ENCODE results near the gene VSTM4.

Gene VSTM4

DNA sequence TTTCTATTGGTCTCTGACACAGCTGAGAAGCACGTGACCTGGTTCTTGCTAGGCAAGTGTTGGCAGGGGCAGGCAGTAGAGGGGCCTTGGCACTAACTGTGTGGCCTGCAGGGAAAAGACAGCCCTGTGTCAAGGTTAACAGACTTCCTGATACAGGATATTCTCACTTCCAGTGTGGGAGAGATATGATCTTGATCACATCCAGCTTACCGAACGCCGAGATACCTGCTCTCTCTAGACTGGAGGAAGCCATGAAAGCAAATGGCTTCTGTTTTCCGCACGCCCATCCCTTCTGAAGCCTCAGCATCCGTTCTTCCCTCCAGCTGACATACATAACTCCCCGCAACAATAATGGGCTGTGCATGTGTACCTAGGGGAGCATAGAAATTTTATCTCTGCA, 79.4 kb downstream of the VSTM4 start:
- Histone ChIP-seq H3K4me3 (ENCODE audit: low read length in 2 of 2) (no peak overlapping the region), H3K27me3 (ENCODE audit: control insufficient read depth in 2 of 2, insufficient read depth in 2 of 2, low read length in 2 of 2) (no peaks in the 10 kb centered on the region), H3K9ac (ENCODE audit: low read depth in 1 of 2, low read length in 2 of 2) (no peak overlapping the region), H3K4me1 (ENCODE audit: control insufficient read depth in 2 of 2, insufficient read depth in 2 of 2, low read length in 2 of 2) (no peaks in the 10 kb centered on the region), H3K9me3 (ENCODE audit: control insufficient read depth in 2 of 2, low read length in 2 of 2) (no peaks in the 10 kb centered on the region), H3K27ac (ENCODE audit: low read depth in 2 of 2, low read length in 2 of 2) (no peak overlapping the region), H3K36me3 (ENCODE audit: control insufficient read depth in 2 of 2, insufficient read depth in 2 of 2, low read length in 2 of 2) (no peaks in the 10 kb centered on the region)

DNA sequence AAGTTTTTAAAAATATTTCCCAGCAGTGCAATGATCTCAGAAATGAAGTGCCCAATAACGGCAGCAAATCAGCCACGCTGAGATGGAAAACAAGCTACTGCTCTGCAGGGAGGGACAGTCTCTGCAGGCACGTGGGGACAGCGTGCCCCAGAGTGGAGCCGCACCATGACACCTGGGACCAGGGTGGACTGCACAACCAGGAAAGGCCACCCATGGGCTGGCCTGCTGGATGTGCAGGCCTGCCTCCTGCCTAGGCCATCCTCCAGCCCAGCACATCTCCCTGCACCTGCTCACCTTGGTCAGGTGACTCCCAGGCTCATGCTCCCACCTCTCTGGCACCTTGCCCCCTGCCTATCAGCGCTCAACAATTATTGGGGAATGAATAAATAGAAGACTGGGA, 80.4 kb downstream of the VSTM4 start:
- Histone ChIP-seq H3K4me3 (ENCODE audit: low read length in 2 of 2) (no peak overlapping the region), H3K9ac (ENCODE audit: low read depth in 1 of 2, low read length in 2 of 2) (no peak overlapping the region), H3K27me3 (ENCODE audit: control insufficient read depth in 2 of 2, insufficient read depth in 2 of 2, low read length in 2 of 2) (no peaks in the 10 kb centered on the region), H3K4me1 (ENCODE audit: control insufficient read depth in 2 of 2, insufficient read depth in 2 of 2, low read length in 2 of 2) (no peaks in the 10 kb centered on the region), H3K27ac (ENCODE audit: low read depth in 2 of 2, low read length in 2 of 2) (no peak overlapping the region), H3K36me3 (ENCODE audit: control insufficient read depth in 2 of 2, insufficient read depth in 2 of 2, low read length in 2 of 2) (no peaks in the 10 kb centered on the region), H3K9me3 (ENCODE audit: control insufficient read depth in 2 of 2, low read length in 2 of 2) (no peaks in the 10 kb centered on the region)

DNA sequence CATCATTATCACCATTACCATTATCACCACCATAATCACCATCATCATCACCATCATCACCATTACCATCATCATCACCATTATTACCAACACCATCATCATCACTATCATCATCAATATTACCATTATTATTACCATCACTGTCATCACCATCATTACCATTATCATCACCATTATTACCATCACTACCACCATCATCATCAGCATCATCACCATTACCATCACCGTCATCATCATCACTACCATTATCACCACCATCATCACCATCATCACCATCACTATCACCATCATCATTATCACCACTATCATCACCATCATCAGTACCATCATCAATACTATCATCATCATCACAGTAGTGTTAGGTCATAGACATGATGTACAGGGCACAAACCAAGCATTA, 81.4 kb downstream of the VSTM4 start:
- no peak overlapping the region for H3K4me3 ChIP-seq (ENCODE audit: low read length in 2 of 2)
- no peaks in the 10 kb centered on the region for H3K4me1 ChIP-seq (ENCODE audit: control insufficient read depth in 2 of 2, insufficient read depth in 2 of 2, low read length in 2 of 2)
- H3K36me3 ChIP-seq (ENCODE audit: control insufficient read depth in 2 of 2, insufficient read depth in 2 of 2, low read length in 2 of 2), result no peaks in the 10 kb centered on the region
- H3K9me3 ChIP-seq (ENCODE audit: control insufficient read depth in 2 of 2, low read length in 2 of 2), result no peaks in the 10 kb centered on the region
- H3K27ac ChIP-seq (ENCODE audit: low read depth in 2 of 2, low read length in 2 of 2), result no peak overlapping the region
- no peak overlapping the region for H3K9ac ChIP-seq (ENCODE audit: low read depth in 1 of 2, low read length in 2 of 2)
- no peaks in the 10 kb centered on the region for H3K27me3 ChIP-seq (ENCODE audit: control insufficient read depth in 2 of 2, insufficient read depth in 2 of 2, low read length in 2 of 2)

GRCh38 chr10:49029666-49030065, 85.7 kb downstream of the VSTM4 start:
- H3K27ac ChIP-seq (ENCODE audit: low read depth in 2 of 2, low read length in 2 of 2), result no peak overlapping the region
- H3K36me3 ChIP-seq (ENCODE audit: control insufficient read depth in 2 of 2, insufficient read depth in 2 of 2, low read length in 2 of 2), result no peaks in the 10 kb centered on the region
- H3K9ac ChIP-seq (ENCODE audit: low read depth in 1 of 2, low read length in 2 of 2), result no peak overlapping the region
- no peaks in the 10 kb centered on the region for H3K9me3 ChIP-seq (ENCODE audit: control insufficient read depth in 2 of 2, low read length in 2 of 2)
- no peak overlapping the region for H3K4me3 ChIP-seq (ENCODE audit: low read length in 2 of 2)
- H3K4me1 ChIP-seq (ENCODE audit: control insufficient read depth in 2 of 2, insufficient read depth in 2 of 2, low read length in 2 of 2), result no peaks in the 10 kb centered on the region
- no peaks in the 10 kb centered on the region for H3K27me3 ChIP-seq (ENCODE audit: control insufficient read depth in 2 of 2, insufficient read depth in 2 of 2, low read length in 2 of 2)

- H3K4me3 ChIP-seq (ENCODE audit: low read length in 2 of 2), result no peak overlapping the region
- no peaks in the 10 kb centered on the region for H3K36me3 ChIP-seq (ENCODE audit: control insufficient read depth in 2 of 2, insufficient read depth in 2 of 2, low read length in 2 of 2)
- no peak overlapping the region for H3K27ac ChIP-seq (ENCODE audit: low read depth in 2 of 2, low read length in 2 of 2)
- no peaks in the 10 kb centered on the region for H3K27me3 ChIP-seq (ENCODE audit: control insufficient read depth in 2 of 2, insufficient read depth in 2 of 2, low read length in 2 of 2)
- no peaks in the 10 kb centered on the region for H3K9me3 ChIP-seq (ENCODE audit: control insufficient read depth in 2 of 2, low read length in 2 of 2)
- no peak overlapping the region for H3K9ac ChIP-seq (ENCODE audit: low read depth in 1 of 2, low read length in 2 of 2)
- H3K4me1 ChIP-seq (ENCODE audit: control insufficient read depth in 2 of 2, insufficient read depth in 2 of 2, low read length in 2 of 2), result no peaks in the 10 kb centered on the region
Measured at GRCh38 chr10:49028639-49029038, 86.7 kb downstream of the VSTM4 start.

DNA sequence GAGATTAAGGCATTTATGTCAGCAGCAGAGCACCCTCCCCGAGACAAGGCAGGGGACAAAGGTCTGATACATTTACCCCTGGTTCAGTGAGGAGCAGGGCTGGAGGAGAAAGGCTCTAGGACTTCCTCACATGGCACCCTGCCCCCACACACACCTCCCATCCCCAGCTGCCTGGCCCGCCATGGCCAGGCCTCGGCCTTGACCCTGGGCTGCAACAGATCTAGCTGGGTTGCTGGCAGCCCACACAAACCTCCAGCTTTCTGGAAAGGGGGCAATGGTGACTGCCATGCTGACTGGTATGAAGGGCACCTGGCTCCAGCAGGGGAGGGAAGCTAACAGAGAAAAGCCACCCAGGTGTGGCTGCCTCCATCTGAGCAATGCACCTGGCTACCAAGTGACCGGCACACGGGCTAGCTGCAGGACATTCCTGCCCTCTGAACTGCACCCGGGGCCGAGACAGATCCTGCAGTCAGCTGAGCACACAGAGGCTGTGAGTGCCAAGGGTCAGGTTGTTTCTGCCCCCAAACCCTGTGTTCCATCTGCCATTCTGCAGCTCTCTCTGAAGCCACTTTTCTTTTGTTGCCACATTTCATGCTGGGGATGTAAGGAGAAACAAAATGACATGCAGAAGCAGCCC, 89.9 kb downstream of the VSTM4 start:
- no peaks in the 10 kb centered on the region for H3K27me3 ChIP-seq (ENCODE audit: control insufficient read depth in 2 of 2, insufficient read depth in 2 of 2, low read length in 2 of 2)
- no peaks in the 10 kb centered on the region for H3K4me1 ChIP-seq (ENCODE audit: control insufficient read depth in 2 of 2, insufficient read depth in 2 of 2, low read length in 2 of 2)
- no peaks in the 10 kb centered on the region for H3K9me3 ChIP-seq (ENCODE audit: control insufficient read depth in 2 of 2, low read length in 2 of 2)
- no peak overlapping the region for H3K9ac ChIP-seq (ENCODE audit: low read depth in 1 of 2, low read length in 2 of 2)
- no peaks in the 10 kb centered on the region for H3K36me3 ChIP-seq (ENCODE audit: control insufficient read depth in 2 of 2, insufficient read depth in 2 of 2, low read length in 2 of 2)
- H3K4me3 ChIP-seq (ENCODE audit: low read length in 2 of 2), result no peak overlapping the region
- H3K27ac ChIP-seq (ENCODE audit: low read depth in 2 of 2, low read length in 2 of 2), result no peak overlapping the region

- Histone ChIP-seq H3K9me3 (ENCODE audit: control insufficient read depth in 2 of 2, low read length in 2 of 2) (no peaks in the 10 kb centered on the region), H3K4me3 (ENCODE audit: low read length in 2 of 2) (no peak overlapping the region), H3K4me1 (ENCODE audit: control insufficient read depth in 2 of 2, insufficient read depth in 2 of 2, low read length in 2 of 2) (no peaks in the 10 kb centered on the region), H3K9ac (ENCODE audit: low read depth in 1 of 2, low read length in 2 of 2) (no peak overlapping the region), H3K36me3 (ENCODE audit: control insufficient read depth in 2 of 2, insufficient read depth in 2 of 2, low read length in 2 of 2) (no peaks in the 10 kb centered on the region), H3K27me3 (ENCODE audit: control insufficient read depth in 2 of 2, insufficient read depth in 2 of 2, low read length in 2 of 2) (no peaks in the 10 kb centered on the region), H3K27ac (ENCODE audit: low read depth in 2 of 2, low read length in 2 of 2) (peak overlapping the region; percentile 40 to 41)
Measured at GRCh38 chr10:49024484-49024883, 90.8 kb downstream of the VSTM4 start.

- peak overlapping the region; percentile 40 to 41 for H3K27ac ChIP-seq (ENCODE audit: low read depth in 2 of 2, low read length in 2 of 2)
- peak overlapping the region in 1 of 2 donors; percentile 36 for H3K9ac ChIP-seq (ENCODE audit: low read depth in 1 of 2, low read length in 2 of 2)
- no peaks in the 10 kb centered on the region for H3K27me3 ChIP-seq (ENCODE audit: control insufficient read depth in 2 of 2, insufficient read depth in 2 of 2, low read length in 2 of 2)
- H3K9me3 ChIP-seq (ENCODE audit: control insufficient read depth in 2 of 2, low read length in 2 of 2), result no peaks in the 10 kb centered on the region
- peaks cover 0 to 2% of the 10 kb centered on the region in 2 donors for H3K36me3 ChIP-seq (ENCODE audit: control insufficient read depth in 2 of 2, insufficient read depth in 2 of 2, low read length in 2 of 2)
- H3K4me1 ChIP-seq (ENCODE audit: control insufficient read depth in 2 of 2, insufficient read depth in 2 of 2, low read length in 2 of 2), result no peaks in the 10 kb centered on the region
- no peak overlapping the region for H3K4me3 ChIP-seq (ENCODE audit: low read length in 2 of 2)
Measured at GRCh38 chr10:49023752-49024151, 91.6 kb downstream of the VSTM4 start.

GRCh38 chr10:49023071-49023470, 92.3 kb downstream of the VSTM4 start:
- Histone ChIP-seq H3K27me3 (ENCODE audit: control insufficient read depth in 2 of 2, insufficient read depth in 2 of 2, low read length in 2 of 2) (no peaks in the 10 kb centered on the region), H3K9ac (ENCODE audit: low read depth in 1 of 2, low read length in 2 of 2) (no peak overlapping the region), H3K4me3 (ENCODE audit: low read length in 2 of 2) (no peak overlapping the region), H3K4me1 (ENCODE audit: control insufficient read depth in 2 of 2, insufficient read depth in 2 of 2, low read length in 2 of 2) (no peaks in the 10 kb centered on the region), H3K36me3 (ENCODE audit: control insufficient read depth in 2 of 2, insufficient read depth in 2 of 2, low read length in 2 of 2) (peaks cover 0 to 2% of the 10 kb centered on the region in 2 donors), H3K27ac (ENCODE audit: low read depth in 2 of 2, low read length in 2 of 2) (no peak overlapping the region), H3K9me3 (ENCODE audit: control insufficient read depth in 2 of 2, low read length in 2 of 2) (no peaks in the 10 kb centered on the region)

GRCh38 chr10:49021685-49022084, 93.6 kb downstream of the VSTM4 start:
- Histone ChIP-seq H3K36me3 (ENCODE audit: control insufficient read depth in 2 of 2, insufficient read depth in 2 of 2, low read length in 2 of 2) (peaks cover 0 to 2% of the 10 kb centered on the region in 2 donors), H3K4me1 (ENCODE audit: control insufficient read depth in 2 of 2, insufficient read depth in 2 of 2, low read length in 2 of 2) (no peaks in the 10 kb centered on the region)

DNA sequence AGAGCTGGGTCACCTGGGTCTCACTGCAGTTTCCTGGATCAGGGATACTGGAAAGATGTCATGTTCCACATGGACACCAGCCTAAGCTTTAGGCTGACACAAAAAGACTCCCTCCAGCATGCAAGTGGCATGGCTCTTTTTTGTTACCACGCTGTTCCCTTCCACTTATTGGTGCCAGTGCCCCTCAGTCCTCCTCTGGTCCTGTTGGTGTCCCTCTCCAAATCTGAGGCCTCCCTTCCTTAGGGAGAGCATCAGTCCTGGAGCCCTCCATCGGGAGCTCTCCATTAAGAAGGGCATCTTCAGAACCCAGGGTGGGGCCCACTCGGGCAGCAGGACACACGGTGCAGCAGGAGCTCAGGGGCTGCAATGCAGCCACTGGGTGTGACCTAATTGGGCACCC, 99.6 kb downstream of the VSTM4 start:
- Histone ChIP-seq H3K27me3 (ENCODE audit: control insufficient read depth in 2 of 2, insufficient read depth in 2 of 2, low read length in 2 of 2) (no peaks in the 10 kb centered on the region), H3K36me3 (ENCODE audit: control insufficient read depth in 2 of 2, insufficient read depth in 2 of 2, low read length in 2 of 2) (peaks cover 0 to 2% of the 10 kb centered on the region in 2 donors), H3K9ac (ENCODE audit: low read depth in 1 of 2, low read length in 2 of 2) (no peak overlapping the region), H3K4me1 (ENCODE audit: control insufficient read depth in 2 of 2, insufficient read depth in 2 of 2, low read length in 2 of 2) (no peaks in the 10 kb centered on the region), H3K27ac (ENCODE audit: low read depth in 2 of 2, low read length in 2 of 2) (no peak overlapping the region), H3K4me3 (ENCODE audit: low read length in 2 of 2) (no peak overlapping the region), H3K9me3 (ENCODE audit: control insufficient read depth in 2 of 2, low read length in 2 of 2) (no peaks in the 10 kb centered on the region)

More at GRCh38 chr10:49021685-49022084, 93.6 kb downstream of the VSTM4 start:
- Histone ChIP-seq H3K9ac (ENCODE audit: low read depth in 1 of 2, low read length in 2 of 2) (no peak overlapping the region), H3K9me3 (ENCODE audit: control insufficient read depth in 2 of 2, low read length in 2 of 2) (no peaks in the 10 kb centered on the region), H3K27ac (ENCODE audit: low read depth in 2 of 2, low read length in 2 of 2) (no peak overlapping the region), H3K27me3 (ENCODE audit: control insufficient read depth in 2 of 2, insufficient read depth in 2 of 2, low read length in 2 of 2) (no peaks in the 10 kb centered on the region), H3K4me3 (ENCODE audit: low read length in 2 of 2) (no peak overlapping the region)

Data from mucosa of rectum (tissue), 2 donors.